ENCODE results near the gene DHH.

DNA sequence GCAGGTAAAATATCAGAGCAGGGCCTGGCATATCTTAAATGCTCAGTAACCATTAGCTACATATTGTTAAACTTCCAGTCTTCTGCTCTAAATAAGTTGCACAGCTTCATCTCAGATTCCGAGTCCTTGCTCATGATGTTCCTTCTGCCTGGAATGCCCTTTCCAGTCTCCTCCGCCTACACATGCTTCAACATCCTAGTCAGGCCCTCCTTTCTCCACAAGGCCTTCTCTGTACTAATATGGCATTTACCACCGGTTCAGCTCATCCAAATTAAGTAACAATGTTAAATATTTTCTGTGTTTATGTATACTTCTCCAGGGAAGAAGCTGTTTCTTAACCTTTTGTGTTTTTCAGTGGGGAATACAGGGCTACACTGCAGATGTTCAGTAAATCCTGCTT, 8.5 kb downstream of the DHH start:
- TF ChIP-seq POLR2AphosphoS5 (IDR thresholded peaks at IDR 0.05; ENCODE audit: borderline replicate concordance, low read depth, low read length) (no peak), EZH2 (IDR thresholded peaks at IDR 0.05) (no peak), FOXP2 (optimal IDR thresholded peaks at IDR 0.05; ENCODE audit: control extremely low read depth, extremely low read length, insufficient read depth) (no peak)
